Measurements from ENCODE around the gene SLC6A3.

Gene SLC6A3

DNA sequence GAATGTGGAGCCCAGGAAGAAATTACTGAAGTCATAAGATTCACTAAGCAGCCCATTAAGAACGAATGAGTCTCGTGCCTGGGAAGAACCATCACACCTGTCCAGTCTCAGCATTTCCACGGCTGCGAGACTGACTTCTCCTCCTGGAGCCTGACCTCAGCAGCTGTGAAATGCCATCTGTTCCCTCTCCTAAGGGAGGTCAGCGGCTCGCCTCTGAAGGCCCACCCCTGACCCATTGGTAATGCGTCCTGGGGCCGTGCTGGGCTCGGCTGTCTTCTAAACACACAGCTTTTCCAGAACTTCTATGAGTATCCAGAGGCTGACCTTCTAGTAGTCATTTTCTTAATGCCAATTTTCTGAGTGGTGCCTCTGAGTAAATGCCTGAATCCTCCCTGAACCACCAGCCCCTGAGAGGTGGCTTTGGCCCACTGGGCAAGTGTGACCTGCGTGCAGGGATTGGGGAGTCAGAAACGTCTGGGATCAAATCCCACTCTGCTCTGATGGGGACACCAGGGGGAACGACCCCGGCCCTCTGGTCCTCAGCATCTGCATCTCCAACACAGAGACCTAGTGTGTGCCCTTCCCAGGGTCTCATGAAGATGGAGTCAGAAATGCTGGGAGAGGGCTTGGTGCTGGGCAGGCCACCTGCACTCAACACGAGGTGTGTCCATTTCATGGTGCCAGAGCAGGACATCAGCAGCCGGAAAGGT, 5.7 kb downstream of the SLC6A3 start:
- H3K4me3 ChIP-seq (ENCODE audit: low read depth, low read length), result no peak overlapping the region
- H3K9me3 ChIP-seq (ENCODE audit: control insufficient read depth, low read length), result peaks cover 6% of the 10 kb centered on the region
- no peak overlapping the region for H3K4me2 ChIP-seq (ENCODE audit: low read length)
- no peak overlapping the region for H3K9ac ChIP-seq
- TF ChIP-seq, protein P1, sequence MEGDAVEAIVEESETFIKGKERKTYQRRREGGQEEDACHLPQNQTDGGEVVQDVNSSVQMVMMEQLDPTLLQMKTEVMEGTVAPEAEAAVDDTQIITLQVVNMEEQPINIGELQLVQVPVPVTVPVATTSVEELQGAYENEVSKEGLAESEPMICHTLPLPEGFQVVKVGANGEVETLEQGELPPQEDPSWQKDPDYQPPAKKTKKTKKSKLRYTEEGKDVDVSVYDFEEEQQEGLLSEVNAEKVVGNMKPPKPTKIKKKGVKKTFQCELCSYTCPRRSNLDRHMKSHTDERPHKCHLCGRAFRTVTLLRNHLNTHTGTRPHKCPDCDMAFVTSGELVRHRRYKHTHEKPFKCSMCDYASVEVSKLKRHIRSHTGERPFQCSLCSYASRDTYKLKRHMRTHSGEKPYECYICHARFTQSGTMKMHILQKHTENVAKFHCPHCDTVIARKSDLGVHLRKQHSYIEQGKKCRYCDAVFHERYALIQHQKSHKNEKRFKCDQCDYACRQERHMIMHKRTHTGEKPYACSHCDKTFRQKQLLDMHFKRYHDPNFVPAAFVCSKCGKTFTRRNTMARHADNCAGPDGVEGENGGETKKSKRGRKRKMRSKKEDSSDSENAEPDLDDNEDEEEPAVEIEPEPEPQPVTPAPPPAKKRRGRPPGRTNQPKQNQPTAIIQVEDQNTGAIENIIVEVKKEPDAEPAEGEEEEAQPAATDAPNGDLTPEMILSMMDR (IDR thresholded peaks at IDR 0.05), result no peak
- H3K36me3 ChIP-seq (ENCODE audit: control insufficient read depth, insufficient read depth, low read length), result no peaks in the 10 kb centered on the region
- H3K79me2 ChIP-seq, result no peaks in the 10 kb centered on the region
- no peak overlapping the region for H2AFZ ChIP-seq
- peaks cover 6% of the 10 kb centered on the region for H3K27me3 ChIP-seq (ENCODE audit: control insufficient read depth, insufficient read depth, low read length)
- no peak overlapping the region for H3K27ac ChIP-seq
- H3K4me1 ChIP-seq, result no peaks in the 10 kb centered on the region

DNA sequence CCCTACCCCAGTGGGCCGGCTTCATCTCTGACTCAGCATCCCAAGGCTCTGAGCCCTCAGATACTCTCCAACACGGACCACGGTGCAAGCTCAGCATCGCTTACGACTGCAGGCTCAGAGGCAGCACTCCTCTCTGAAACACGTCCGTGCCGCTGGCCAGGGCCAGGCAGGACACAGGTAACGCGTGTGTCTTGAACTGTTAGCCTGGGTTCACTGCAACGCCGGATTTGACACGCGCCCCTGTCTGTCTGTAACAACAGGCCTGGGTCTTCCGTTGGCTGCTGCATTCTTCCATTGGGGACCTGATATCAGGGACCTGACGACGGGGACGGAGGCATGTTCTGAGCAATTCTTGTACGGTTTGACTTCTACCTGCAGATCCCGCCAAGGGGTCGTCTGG, 6.4 kb downstream of the SLC6A3 start:
- H3K27me3 ChIP-seq (ENCODE audit: control insufficient read depth, insufficient read depth, low read length), result peaks cover 6% of the 10 kb centered on the region
- no peaks in the 10 kb centered on the region for H3K79me2 ChIP-seq
- H3K9ac ChIP-seq, result no peak overlapping the region
- H3K36me3 ChIP-seq (ENCODE audit: control insufficient read depth, insufficient read depth, low read length), result no peaks in the 10 kb centered on the region
- H3K4me2 ChIP-seq (ENCODE audit: low read length), result no peak overlapping the region
- H3K4me3 ChIP-seq (ENCODE audit: low read depth, low read length), result no peak overlapping the region
- H3K27ac ChIP-seq, result no peak overlapping the region
- H3K9me3 ChIP-seq (ENCODE audit: control insufficient read depth, low read length), result peaks cover 6% of the 10 kb centered on the region
- H2AFZ ChIP-seq, result no peak overlapping the region
- TF ChIP-seq, protein P1 (IDR thresholded peaks at IDR 0.05), result no peak
- H3K4me1 ChIP-seq, result no peaks in the 10 kb centered on the region

DNA sequence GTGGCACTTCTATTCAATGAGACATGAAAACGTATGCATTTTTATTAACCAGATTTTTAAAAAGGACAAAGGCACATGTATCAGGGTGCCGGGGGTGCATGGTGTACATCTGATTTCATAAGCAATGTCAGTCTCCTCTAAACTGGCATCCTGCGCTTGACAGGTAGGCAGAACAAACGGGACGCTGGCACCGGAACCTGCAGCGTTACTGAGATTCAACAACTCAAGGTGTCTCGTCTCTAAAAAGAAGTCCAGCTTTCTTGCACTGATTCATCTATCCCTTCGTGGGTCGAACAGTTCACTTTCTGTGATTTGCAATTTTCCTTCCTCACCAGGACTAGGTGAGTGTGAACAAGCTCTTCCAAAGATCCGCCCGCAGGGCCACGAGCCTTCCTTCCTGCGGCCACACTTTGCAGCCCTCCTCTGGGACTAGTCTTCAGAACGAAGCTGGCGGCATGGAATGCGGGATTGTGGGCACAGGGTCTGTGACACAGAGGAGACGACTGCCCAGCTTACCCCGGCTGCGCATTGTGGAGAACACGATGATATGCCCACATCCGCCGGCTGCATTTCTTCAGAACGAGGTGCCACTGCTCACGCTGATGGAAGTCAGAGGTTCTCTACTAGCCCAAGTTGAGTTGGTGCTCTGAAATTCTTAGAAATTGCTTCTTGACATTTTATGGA, 7.2 kb downstream of the SLC6A3 start:
- Histone ChIP-seq H2AFZ (no peak overlapping the region), H3K4me1 (no peaks in the 10 kb centered on the region), H3K9me3 (ENCODE audit: control insufficient read depth, low read length) (peaks cover 6% of the 10 kb centered on the region), H3K4me2 (ENCODE audit: low read length) (no peak overlapping the region), H3K79me2 (no peaks in the 10 kb centered on the region), H3K27me3 (ENCODE audit: control insufficient read depth, insufficient read depth, low read length) (no peaks in the 10 kb centered on the region), H3K27ac (no peak overlapping the region), H3K9ac (no peak overlapping the region), H3K4me3 (ENCODE audit: low read depth, low read length) (no peak overlapping the region), H3K36me3 (ENCODE audit: control insufficient read depth, insufficient read depth, low read length) (no peaks in the 10 kb centered on the region)
- TF ChIP-seq, protein P1 (IDR thresholded peaks at IDR 0.05), result no peak

DNA sequence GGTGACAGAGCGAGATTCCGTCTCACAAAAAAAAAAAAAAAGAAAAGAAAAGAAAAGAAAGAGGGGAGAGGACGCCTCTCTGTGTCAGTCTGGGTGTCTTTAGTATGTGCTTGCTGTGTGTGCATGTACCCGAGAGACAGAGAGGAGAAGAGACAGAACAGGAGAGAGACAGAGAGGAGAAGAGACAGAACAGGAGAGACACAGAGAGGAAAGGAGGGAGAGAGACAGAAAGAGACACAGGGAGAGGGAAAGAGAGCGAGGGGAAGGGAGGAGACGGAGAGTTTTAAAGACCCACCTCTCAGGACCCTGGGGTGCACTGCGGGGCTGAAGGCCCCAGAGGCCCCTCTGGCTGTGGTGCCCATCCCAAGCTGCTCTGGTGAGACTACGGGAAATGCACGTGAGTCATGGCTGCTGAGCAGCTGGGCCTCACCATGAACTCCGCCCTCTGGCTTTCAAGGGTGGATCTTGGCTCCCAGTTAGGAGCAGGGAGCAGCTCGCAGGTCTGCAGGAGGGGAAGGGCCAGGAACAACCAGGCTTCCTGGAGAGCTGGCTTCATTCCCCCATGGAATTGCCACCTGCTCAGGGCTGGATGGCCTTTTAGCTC, 7.9 kb downstream of the SLC6A3 start:
- H3K4me3 ChIP-seq (ENCODE audit: low read depth, low read length), result no peak overlapping the region
- H3K9ac ChIP-seq, result no peak overlapping the region
- no peaks in the 10 kb centered on the region for H3K36me3 ChIP-seq (ENCODE audit: control insufficient read depth, insufficient read depth, low read length)
- H2AFZ ChIP-seq, result no peak overlapping the region
- H3K27ac ChIP-seq, result no peak overlapping the region
- no peaks in the 10 kb centered on the region for H3K79me2 ChIP-seq
- H3K4me1 ChIP-seq, result no peaks in the 10 kb centered on the region
- H3K4me2 ChIP-seq (ENCODE audit: low read length), result no peak overlapping the region
- TF ChIP-seq, protein P1 (IDR thresholded peaks at IDR 0.05), result no peak
- peaks cover 6% of the 10 kb centered on the region for H3K9me3 ChIP-seq (ENCODE audit: control insufficient read depth, low read length)
- H3K27me3 ChIP-seq (ENCODE audit: control insufficient read depth, insufficient read depth, low read length), result no peaks in the 10 kb centered on the region

Data from parathyroid adenoma (tissue), 2 donors.